Measurements from ENCODE around the gene PHF3.

PHF3 gene

GRCh38 chr6:63644668-63645326, 9.2 kb downstream of the PHF3 start:
- Histone ChIP-seq H3K79me2 (ENCODE audit: insufficient read depth, low read length) (peaks cover 97% of the 10 kb centered on the region), H4K20me1 (ENCODE audit: low read depth, low read length) (peaks cover 38% of the 10 kb centered on the region; the same call in 1 of the 2 replicates), H3K9ac (ENCODE audit: low read length) (no peak overlapping the region), H2AFZ (ENCODE audit: low read depth, low read length, severe bottlenecking) (no peak overlapping the region), H3K27me3 (ENCODE audit: low read length) (no peaks in the 10 kb centered on the region), H3K4me3 (ENCODE audit: insufficient read depth, low read length, poor library complexity, severe bottlenecking) (no peak overlapping the region), H3K27ac (ENCODE audit: low read depth, low read length) (no peak overlapping the region), H3K9me2 (replicated peaks; ENCODE audit: insufficient read depth, low read length) (no peaks in the 10 kb centered on the region), H3F3A (ENCODE audit: insufficient read depth) (peaks cover 4% of the 10 kb centered on the region; the same call in 1 of the 2 replicates), H3K36me3 (ENCODE audit: low read length) (peaks cover 8% of the 10 kb centered on the region), H3K9me3 (ENCODE audit: insufficient read depth, low read length) (no peaks in the 10 kb centered on the region), H3K4me2 (ENCODE audit: low read depth, low read length, poor library complexity, severe bottlenecking) (no peak overlapping the region)
- no peak for TF ChIP-seq CTCF (IDR thresholded peaks at IDR 0.05; ENCODE audit: insufficient read depth, low read length, poor library complexity, severe bottlenecking)
- TF ChIP-seq EZH2phosphoT487 (conservative IDR thresholded peaks at IDR 0.05; ENCODE audit: low read length): no peak

- Histone ChIP-seq H3K36me3 (ENCODE audit: low read length) (peaks cover 17% of the 10 kb centered on the region; the same call in 1 of the 2 replicates), H3K9ac (ENCODE audit: low read length) (no peak overlapping the region), H3K4me3 (ENCODE audit: insufficient read depth, low read length, poor library complexity, severe bottlenecking) (no peak overlapping the region), H3K27me3 (ENCODE audit: low read length) (no peaks in the 10 kb centered on the region), H3K79me2 (ENCODE audit: insufficient read depth, low read length) (peaks cover 98% of the 10 kb centered on the region), H3K27ac (ENCODE audit: low read depth, low read length) (no peak overlapping the region), H4K20me1 (ENCODE audit: low read depth, low read length) (peaks cover 31% of the 10 kb centered on the region), H3F3A (ENCODE audit: insufficient read depth) (no peaks in the 10 kb centered on the region; the same call in 1 of the 2 replicates), H3K9me3 (ENCODE audit: insufficient read depth, low read length) (no peaks in the 10 kb centered on the region), H3K4me2 (ENCODE audit: low read depth, low read length, poor library complexity, severe bottlenecking) (no peak overlapping the region), H2AFZ (ENCODE audit: low read depth, low read length, severe bottlenecking) (no peak overlapping the region), H3K9me2 (replicated peaks; ENCODE audit: insufficient read depth, low read length) (no peaks in the 10 kb centered on the region)
- TF ChIP-seq CTCF (IDR thresholded peaks at IDR 0.05; ENCODE audit: insufficient read depth, low read length, poor library complexity, severe bottlenecking): no peak
- no peak for TF ChIP-seq EZH2phosphoT487 (conservative IDR thresholded peaks at IDR 0.05; ENCODE audit: low read length)
Observed at GRCh38 chr6:63649269-63649668, 13.7 kb downstream of the PHF3 start.

GRCh38 chr6:63649847-63650265, 14.3 kb downstream of the PHF3 start:
- TF ChIP-seq CTCF (IDR thresholded peaks at IDR 0.05; ENCODE audit: insufficient read depth, low read length, poor library complexity, severe bottlenecking) (no peak), EZH2phosphoT487 (conservative IDR thresholded peaks at IDR 0.05; ENCODE audit: low read length) (no peak)
- Histone ChIP-seq H3K4me2 (ENCODE audit: low read depth, low read length, poor library complexity, severe bottlenecking) (no peak overlapping the region), H3K79me2 (ENCODE audit: insufficient read depth, low read length) (peaks cover 98% of the 10 kb centered on the region), H3K9me2 (replicated peaks; ENCODE audit: insufficient read depth, low read length) (no peaks in the 10 kb centered on the region), H4K20me1 (ENCODE audit: low read depth, low read length) (peaks cover 31% of the 10 kb centered on the region), H3K36me3 (ENCODE audit: low read length) (peaks cover 17% of the 10 kb centered on the region; the same call in 1 of the 2 replicates), H3K4me3 (ENCODE audit: insufficient read depth, low read length, poor library complexity, severe bottlenecking) (no peak overlapping the region), H3F3A (ENCODE audit: insufficient read depth) (no peaks in the 10 kb centered on the region; the same call in 1 of the 2 replicates), H3K9ac (ENCODE audit: low read length) (no peak overlapping the region), H3K27ac (ENCODE audit: low read depth, low read length) (no peak overlapping the region), H3K27me3 (ENCODE audit: low read length) (no peaks in the 10 kb centered on the region), H3K9me3 (ENCODE audit: insufficient read depth, low read length) (no peaks in the 10 kb centered on the region), H2AFZ (ENCODE audit: low read depth, low read length, severe bottlenecking) (no peak overlapping the region)
